Caco-2 (cell line): Measurements from ENCODE around the gene GZMM. TPM values are rescaled to one million over a fixed set of nuclear protein-coding genes. Genes with fewer than 3 reads are reported as not detected.

ENCODE experiments used
- BruUV-seq: library from RNA; stranded (reverse); fragments of 400-500 nt; replicated peaks from 2 replicates; lab custom pipeline; 2021; lab: Mats Ljungman, UMichigan
- CTCF ChIA-PET: fragments of 300-600 bp; sonication (Branson Sonifier 250); formaldehyde crosslinking; loops from one replicate; lab custom pipeline; 2022; ENCODE audit warnings: antibody characterized with exemption; lab: Charles Lee
- POLR2A ChIA-PET: fragments of 300-600 bp; sonication (Branson Sonifier 250); formaldehyde crosslinking; loops from one replicate; lab custom pipeline; 2022; ENCODE audit warnings: antibody characterized with exemption; lab: Charles Lee
- DNase-seq, 2 experiments: peaks; one replicate each; pipeline versions ENCODE4 v3.0.0 to v3.0.0-alpha.2; 2020 to 2022
- H3K27me3 ChIP-seq: replicated peaks from 2 replicates; pipeline ENCODE4 v1.6.0; 2011; ENCODE audit warnings: low read length; ENCODE audit not compliant: control insufficient read depth, insufficient read depth
- H3K36me3 ChIP-seq: 2 replicates; pipeline ENCODE4 v1.5.1; 2011; ENCODE audit warnings: low read length; ENCODE audit not compliant: control insufficient read depth, insufficient read depth
- H3K4me1 ChIP-seq: fragments of 250-450 bp; sonication (Bioruptor Pico); 2 replicates; pipeline ENCODE4 v1.5.1; 2020; ENCODE audit warnings: mild to moderate bottlenecking
- H3K4me3 ChIP-seq: 2 replicates; pipeline ENCODE4 v1.5.1; 2011; ENCODE audit warnings: low read depth, mild to moderate bottlenecking, control low read depth, low read length
- H3K9me3 ChIP-seq: fragments of 250-450 bp; sonication (Bioruptor Pico); 2 replicates; pipeline ENCODE4 v1.5.1; 2020; ENCODE audit warnings: mild to moderate bottlenecking, moderate library complexity
- H3K27ac Mint-ChIP-seq: one replicate; pipeline ENCODE4 v1.8.0; 2022; ENCODE audit warnings: mixed read lengths; ENCODE audit not compliant: unreplicated experiment
- H3K27me3 Mint-ChIP-seq: one replicate; pipeline ENCODE4 v1.8.0; 2022; ENCODE audit warnings: mixed read lengths; ENCODE audit not compliant: insufficient read depth, unreplicated experiment
- H3K36me3 Mint-ChIP-seq: one replicate; pipeline ENCODE4 v1.8.0; 2022; ENCODE audit warnings: mild to moderate bottlenecking, mixed read lengths; ENCODE audit not compliant: insufficient read depth, unreplicated experiment
- H3K4me1 Mint-ChIP-seq: one replicate; pipeline ENCODE4 v1.8.0; 2022; ENCODE audit warnings: low read depth, mixed read lengths; ENCODE audit not compliant: unreplicated experiment
- H3K4me3 Mint-ChIP-seq: one replicate; pipeline ENCODE4 v1.8.0; 2022; ENCODE audit warnings: mild to moderate bottlenecking, moderate library complexity, mixed read lengths; ENCODE audit not compliant: unreplicated experiment
- H3K9me3 Mint-ChIP-seq: one replicate; pipeline ENCODE4 v1.8.0; 2022; ENCODE audit warnings: mixed read lengths; ENCODE audit not compliant: unreplicated experiment
- CTCF ChIP-seq, 2 experiments: fragments of 200-600 bp in 1 of 2; IDR thresholded peaks; 1 replicate in 1 of 2; 2 replicates in 1 of 2; pipeline versions ENCODE4 v1.5.1 to v1.8.0; 2011 to 2022; ENCODE audit warnings: antibody characterized with exemption in 1 of 2, control low read depth in 1 of 2, inconsistent platforms in 1 of 2, low read depth in 1 of 2, low read length in 1 of 2, mild to moderate bottlenecking in 1 of 2, moderate library complexity in 1 of 2; ENCODE audit not compliant: insufficient read depth in 1 of 2, severe bottlenecking in 1 of 2, unreplicated experiment in 1 of 2
- intact Hi-C: fragments of 100-400 bp; cut with micrococcal nuclease; formaldehyde crosslinking; loops from one replicate; pipeline ENCODE4 v1.10.0; 2022; ENCODE audit not compliant: unreplicated experiment
- total RNA-seq: library from RNA; stranded (reverse); gene quantifications from 2 replicates; pipeline ENCODE4 v1.2.3, GENCODE V29; 2022

Gene GZMM
- total RNA-seq, 1 experiment from 2014 or later: not detected

GRCh38 chr19:560121-560520 is 16.3 kb downstream of the GZMM start:
- no peaks in the 10 kb centered on the region for H3K27me3 ChIP-seq
- intact Hi-C loops: no loop called here
- no peaks in the 10 kb centered on the region for H3K9me3 Mint-ChIP-seq
- no peaks in the 10 kb centered on the region for H3K36me3 ChIP-seq
- H3K27me3 Mint-ChIP-seq: no peaks in the 10 kb centered on the region
- H3K4me1 ChIP-seq: peaks cover 4% of the 10 kb centered on the region; the same call in 1 of the 2 replicates
- no peaks in the 10 kb centered on the region for H3K9me3 ChIP-seq
- peaks cover 6% of the 10 kb centered on the region for H3K36me3 Mint-ChIP-seq
- TF ChIP-seq CTCF (IDR thresholded peaks at IDR 0.05; ENCODE audit: insufficient read depth in 1 of 2, low read depth in 1 of 2, low read length in 1 of 2, severe bottlenecking in 1 of 2, unreplicated experiment in 1 of 2): no peak
- BruUV-seq: no TSS peak
- no peak overlapping the region for H3K4me3 ChIP-seq
- no peak overlapping the region for H3K4me3 Mint-ChIP-seq
- H3K4me1 Mint-ChIP-seq: no peaks in the 10 kb centered on the region
- CTCF ChIA-PET: no interaction called here
- no peak for DNase-seq
- H3K27ac Mint-ChIP-seq: no peak overlapping the region
- POLR2A ChIA-PET: no interaction called here

- Mint-ChIP-seq H3K4me3 (peak overlapping the region; percentile 54), H3K27me3 (no peaks in the 10 kb centered on the region), H3K27ac (no peak overlapping the region), H3K36me3 (peaks cover 24% of the 10 kb centered on the region), H3K9me3 (no peaks in the 10 kb centered on the region), H3K4me1 (peaks cover 15% of the 10 kb centered on the region)
- ChIA-PET POLR2A (interaction anchor here (0.6 to 0.7 kb wide), 2 partner anchors 9 to 42 kb away, joined by 4 to 6 read pairs; no protein-coding TSS in a partner anchor), CTCF (interaction anchor here (0.6 kb wide), 2 partner anchors 24 to 51 kb away, joined by 3 to 8 read pairs; no protein-coding TSS in a partner anchor)
- Histone ChIP-seq H3K4me1 (peaks cover 5% of the 10 kb centered on the region; the same call in 1 of the 2 replicates), H3K36me3 (no peaks in the 10 kb centered on the region), H3K27me3 (no peaks in the 10 kb centered on the region), H3K4me3 (no peak overlapping the region), H3K9me3 (no peaks in the 10 kb centered on the region)
- intact Hi-C loops: no loop called here
- BruUV-seq: no TSS peak
- peak; percentile 61 to 70 for DNase-seq
- TF ChIP-seq CTCF (IDR thresholded peaks at IDR 0.05; ENCODE audit: insufficient read depth in 1 of 2, low read depth in 1 of 2, low read length in 1 of 2, severe bottlenecking in 1 of 2, unreplicated experiment in 1 of 2): no peak
Measured at GRCh38 chr19:566403-566802, 22.6 kb downstream of the GZMM start.

- no peaks in the 10 kb centered on the region for H3K27me3 ChIP-seq
- BruUV-seq: no TSS peak
- H3K36me3 ChIP-seq: no peaks in the 10 kb centered on the region
- H3K27me3 Mint-ChIP-seq: no peaks in the 10 kb centered on the region
- H3K4me3 ChIP-seq: no peak overlapping the region
- peaks cover 15% of the 10 kb centered on the region for H3K4me1 Mint-ChIP-seq
- peaks cover 5% of the 10 kb centered on the region; the same call in 1 of the 2 replicates for H3K4me1 ChIP-seq
- no peak overlapping the region for H3K27ac Mint-ChIP-seq
- TF ChIP-seq CTCF (IDR thresholded peaks at IDR 0.05; ENCODE audit: insufficient read depth in 1 of 2, low read depth in 1 of 2, low read length in 1 of 2, severe bottlenecking in 1 of 2, unreplicated experiment in 1 of 2): no peak
- intact Hi-C loops: no loop called here
- H3K36me3 Mint-ChIP-seq: peaks cover 28% of the 10 kb centered on the region
- no peaks in the 10 kb centered on the region for H3K9me3 ChIP-seq
- ChIA-PET POLR2A (interaction anchor here (0.5 kb wide), 1 partner anchor 434 kb away, joined by 3 read pairs; no protein-coding TSS in a partner anchor), CTCF (interaction anchor here (0.6 to 0.8 kb wide), 2 partner anchors 18 to 50 kb away, joined by 3 to 8 read pairs; no protein-coding TSS in a partner anchor)
- DNase-seq: no peak
- no peaks in the 10 kb centered on the region for H3K9me3 Mint-ChIP-seq
- peak overlapping the region; percentile 54 for H3K4me3 Mint-ChIP-seq
Measured at GRCh38 chr19:566844-567243, 23.0 kb downstream of the GZMM start.
